ENCODE data around the gene TPH2. TPM values are rescaled to one million over a fixed set of nuclear protein-coding genes. Genes with fewer than 3 reads are reported as not detected.

The TPH2 gene
- total and polyA plus RNA-seq, 2 of the 13 experiments (the other 11 are each of a cell fraction or from before 2014, with no cell fraction given), result not detected

Other genes starting within 250 kb of the TPH2 start
- 50.9 and 61.4 TPM in 2 replicates for gene RAB21, start 184.0 kb upstream of the TPH2 start, total RNA-seq (2016; rRNA removed; fragmentation: Illumina TruSeq; extraction: Trizol)
- gene RAB21, start 184.0 kb upstream of the TPH2 start, polyA plus RNA-seq (2011; rRNA removed), result 4.4 and 7.1 TPM in 2 replicates
- 8.4 and 18.4 TPM in 2 replicates for gene TBC1D15, start 99.1 kb upstream of the TPH2 start, total RNA-seq (2016; rRNA removed; fragmentation: Illumina TruSeq; extraction: Trizol)
- gene TBC1D15, start 99.1 kb upstream of the TPH2 start, polyA plus RNA-seq (2011; rRNA removed), result 11.6 and 12.9 TPM in 2 replicates

Measured in HepG2 (cell line).